HepG2 (cell line): ENCODE data around the gene FBXL4.

Source experiments
- HCFC1 ChIP-seq: fragments of 150-350 bp; IDR thresholded peaks from 2 replicates; pipeline ENCODE4 v1.6.1; 2014; ENCODE audit warnings: low read depth, low read length
- MAX ChIP-seq: IDR thresholded peaks from 2 replicates; pipeline ENCODE4 v1.6.1; 2012; ENCODE audit warnings: inconsistent platforms
- PAXIP1 ChIP-seq: sonication (generic); formaldehyde crosslinking; conservative IDR thresholded peaks from 2 replicates; pipeline ENCODE4 v1.4.0; 2020; ENCODE audit warnings: mild to moderate bottlenecking, missing genetic modification reagents, moderate library complexity
- POLR2A ChIP-seq, 2 experiments: IDR thresholded peaks; 2 replicates each; pipeline ENCODE4 v1.6.1; 2011; ENCODE audit warnings: low read depth in 2 of 2, low read length in 2 of 2, mild to moderate bottlenecking in 1 of 2, moderate library complexity in 1 of 2; ENCODE audit not compliant: insufficient read depth in 1 of 2
- POLR2G ChIP-seq: fragments of 200-400 bp; formaldehyde crosslinking; IDR thresholded peaks from 2 replicates; pipeline ENCODE4 v1.6.1; 2018; ENCODE audit warnings: mild to moderate bottlenecking, low read depth, low read length, moderate library complexity
- RFX5 ChIP-seq: IDR thresholded peaks from 2 replicates; pipeline ENCODE4 v1.6.1; 2011; ENCODE audit warnings: low read depth, low read length, improper control_type of control experiment
- TBL1XR1 ChIP-seq: fragments of 150-350 bp; IDR thresholded peaks from 2 replicates; pipeline ENCODE4 v1.6.1; 2014; ENCODE audit warnings: borderline replicate concordance, low read length; ENCODE audit not compliant: partially characterized antibody
- ZFP36 ChIP-seq: fragments of 150-350 bp; IDR thresholded peaks from 2 replicates; pipeline ENCODE4 v1.6.1; 2018; ENCODE audit warnings: borderline replicate concordance, low read length, low read depth; ENCODE audit not compliant: partially characterized antibody
- ZNF234 ChIP-seq: sonication (generic); formaldehyde crosslinking; conservative IDR thresholded peaks from 2 replicates; pipeline ENCODE4 v1.5.1; 2020; ENCODE audit warnings: mild to moderate bottlenecking, missing genetic modification reagents
- ZNF619 ChIP-seq: sonication (generic); formaldehyde crosslinking; IDR thresholded peaks from 2 replicates; pipeline ENCODE4 v1.4.0; 2020; ENCODE audit warnings: mild to moderate bottlenecking, missing genetic modification reagents
- TF ChIP-seq, protein P1 (sequence below): sonication (generic); formaldehyde crosslinking; IDR thresholded peaks from 2 replicates; pipeline ENCODE4 v1.4.0; 2020; ENCODE audit warnings: missing genetic modification reagents
- TF ChIP-seq, protein P2 (sequence below): sonication (generic); formaldehyde crosslinking; IDR thresholded peaks from 2 replicates; pipeline ENCODE4 v1.5.0; 2020; ENCODE audit warnings: mild to moderate bottlenecking, missing genetic modification reagents, moderate library complexity

DNA sequence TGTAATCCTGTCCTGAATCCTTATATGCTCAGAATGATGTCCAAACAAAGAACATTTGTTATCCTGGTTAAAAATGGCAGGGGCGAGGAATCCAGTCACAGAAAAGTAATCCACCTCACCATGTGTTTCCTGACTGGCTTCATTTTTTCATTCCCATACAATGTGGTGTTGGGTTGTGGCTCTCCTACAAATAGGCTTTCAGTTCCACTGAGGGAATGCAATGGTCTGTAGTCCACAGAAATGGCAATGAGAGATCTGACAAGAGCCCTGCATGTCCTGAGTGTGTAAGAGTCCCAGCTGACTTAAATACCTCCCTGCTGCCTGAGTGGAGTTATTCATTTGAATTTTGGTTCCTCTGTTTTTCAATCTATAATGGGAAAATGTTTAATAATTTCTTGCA, 47.4 kb upstream of the FBXL4 start:
- TF ChIP-seq POLR2A (IDR thresholded peaks at IDR 0.05; ENCODE audit: insufficient read depth in 1 of 2, low read depth in 2 of 2, low read length in 2 of 2), result no peak
- no peak for TF ChIP-seq MAX
- no peak for TF ChIP-seq ZFP36
- TF ChIP-seq HCFC1, result no peak
- TF ChIP-seq, protein P1, sequence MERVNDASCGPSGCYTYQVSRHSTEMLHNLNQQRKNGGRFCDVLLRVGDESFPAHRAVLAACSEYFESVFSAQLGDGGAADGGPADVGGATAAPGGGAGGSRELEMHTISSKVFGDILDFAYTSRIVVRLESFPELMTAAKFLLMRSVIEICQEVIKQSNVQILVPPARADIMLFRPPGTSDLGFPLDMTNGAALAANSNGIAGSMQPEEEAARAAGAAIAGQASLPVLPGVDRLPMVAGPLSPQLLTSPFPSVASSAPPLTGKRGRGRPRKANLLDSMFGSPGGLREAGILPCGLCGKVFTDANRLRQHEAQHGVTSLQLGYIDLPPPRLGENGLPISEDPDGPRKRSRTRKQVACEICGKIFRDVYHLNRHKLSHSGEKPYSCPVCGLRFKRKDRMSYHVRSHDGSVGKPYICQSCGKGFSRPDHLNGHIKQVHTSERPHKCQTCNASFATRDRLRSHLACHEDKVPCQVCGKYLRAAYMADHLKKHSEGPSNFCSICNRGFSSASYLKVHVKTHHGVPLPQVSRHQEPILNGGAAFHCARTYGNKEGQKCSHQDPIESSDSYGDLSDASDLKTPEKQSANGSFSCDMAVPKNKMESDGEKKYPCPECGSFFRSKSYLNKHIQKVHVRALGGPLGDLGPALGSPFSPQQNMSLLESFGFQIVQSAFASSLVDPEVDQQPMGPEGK (CRISPR knock-in tag), result no peak
- no peak for TF ChIP-seq TBL1XR1
- TF ChIP-seq ZNF619, result no peak
- TF ChIP-seq RFX5, result no peak
- no peak for TF ChIP-seq PAXIP1 (CRISPR knock-in tag)
- TF ChIP-seq, protein P2, sequence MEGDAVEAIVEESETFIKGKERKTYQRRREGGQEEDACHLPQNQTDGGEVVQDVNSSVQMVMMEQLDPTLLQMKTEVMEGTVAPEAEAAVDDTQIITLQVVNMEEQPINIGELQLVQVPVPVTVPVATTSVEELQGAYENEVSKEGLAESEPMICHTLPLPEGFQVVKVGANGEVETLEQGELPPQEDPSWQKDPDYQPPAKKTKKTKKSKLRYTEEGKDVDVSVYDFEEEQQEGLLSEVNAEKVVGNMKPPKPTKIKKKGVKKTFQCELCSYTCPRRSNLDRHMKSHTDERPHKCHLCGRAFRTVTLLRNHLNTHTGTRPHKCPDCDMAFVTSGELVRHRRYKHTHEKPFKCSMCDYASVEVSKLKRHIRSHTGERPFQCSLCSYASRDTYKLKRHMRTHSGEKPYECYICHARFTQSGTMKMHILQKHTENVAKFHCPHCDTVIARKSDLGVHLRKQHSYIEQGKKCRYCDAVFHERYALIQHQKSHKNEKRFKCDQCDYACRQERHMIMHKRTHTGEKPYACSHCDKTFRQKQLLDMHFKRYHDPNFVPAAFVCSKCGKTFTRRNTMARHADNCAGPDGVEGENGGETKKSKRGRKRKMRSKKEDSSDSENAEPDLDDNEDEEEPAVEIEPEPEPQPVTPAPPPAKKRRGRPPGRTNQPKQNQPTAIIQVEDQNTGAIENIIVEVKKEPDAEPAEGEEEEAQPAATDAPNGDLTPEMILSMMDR (CRISPR knock-in tag), result no peak
- TF ChIP-seq ZNF234 (CRISPR knock-in tag), result no peak
- TF ChIP-seq POLR2G, result no peak
